Parathyroid adenoma (tissue), 2 donors: ENCODE measurements around the gene LRRC46.

Experiments
- H2AFZ ChIP-seq: fragments of 300-600 bp; sonication (generic); one replicate; pipeline ENCODE4 v1.7.0; 2017; ENCODE audit warnings: antibody characterized with exemption, mild to moderate bottlenecking
- H3K27ac ChIP-seq: fragments of 300-600 bp; sonication (generic); one replicate; pipeline ENCODE4 v1.7.0; 2017
- H3K27me3 ChIP-seq: fragments of 300-600 bp; sonication (generic); one replicate; pipeline ENCODE4 v1.7.0; 2017; ENCODE audit warnings: low read length; ENCODE audit not compliant: control insufficient read depth, insufficient read depth
- H3K36me3 ChIP-seq: fragments of 300-600 bp; sonication (generic); one replicate; pipeline ENCODE4 v1.7.0; 2017; ENCODE audit warnings: low read length; ENCODE audit not compliant: control insufficient read depth, insufficient read depth
- H3K4me1 ChIP-seq: fragments of 300-600 bp; sonication (generic); one replicate; pipeline ENCODE4 v1.7.0; 2017; ENCODE audit warnings: control low read depth
- H3K4me2 ChIP-seq: fragments of 300-600 bp; sonication (generic); one replicate; pipeline ENCODE4 v1.7.0; 2017; ENCODE audit warnings: low read length
- H3K4me3 ChIP-seq: fragments of 300-600 bp; sonication (generic); one replicate; pipeline ENCODE4 v1.7.0; 2017; ENCODE audit warnings: low read depth, low read length
- H3K79me2 ChIP-seq: fragments of 300-600 bp; sonication (generic); one replicate; pipeline ENCODE4 v1.7.0; 2017; ENCODE audit warnings: control low read depth
- H3K9ac ChIP-seq: fragments of 300-600 bp; sonication (generic); one replicate; pipeline ENCODE4 v1.7.0; 2017; ENCODE audit warnings: mild to moderate bottlenecking
- H3K9me3 ChIP-seq: fragments of 300-600 bp; sonication (generic); one replicate; pipeline ENCODE4 v1.7.0; 2017; ENCODE audit warnings: low read length; ENCODE audit not compliant: control insufficient read depth
- CTCF ChIP-seq: fragments of 300-600 bp; sonication (generic); IDR thresholded peaks from one replicate; pipeline ENCODE4 v1.7.0; 2017; ENCODE audit warnings: antibody characterized with exemption, mild to moderate bottlenecking
- donor health status: primary hyperparathyroidism.

LRRC46 gene

GRCh38 chr17:47882247-47882646 lies 50.8 kb downstream of the LRRC46 start:
- H3K79me2 ChIP-seq = no peaks in the 10 kb centered on the region
- peak overlapping the region; percentile 82 for H3K27ac ChIP-seq
- H3K9me3 ChIP-seq = no peaks in the 10 kb centered on the region
- no peak for TF ChIP-seq CTCF
- H2AFZ ChIP-seq = no peak overlapping the region
- H3K4me2 ChIP-seq = no peak overlapping the region
- H3K9ac ChIP-seq = no peak overlapping the region
- no peaks in the 10 kb centered on the region for H3K27me3 ChIP-seq
- no peaks in the 10 kb centered on the region for H3K36me3 ChIP-seq
- no peak overlapping the region for H3K4me3 ChIP-seq
- peaks cover 28% of the 10 kb centered on the region for H3K4me1 ChIP-seq

DNA sequence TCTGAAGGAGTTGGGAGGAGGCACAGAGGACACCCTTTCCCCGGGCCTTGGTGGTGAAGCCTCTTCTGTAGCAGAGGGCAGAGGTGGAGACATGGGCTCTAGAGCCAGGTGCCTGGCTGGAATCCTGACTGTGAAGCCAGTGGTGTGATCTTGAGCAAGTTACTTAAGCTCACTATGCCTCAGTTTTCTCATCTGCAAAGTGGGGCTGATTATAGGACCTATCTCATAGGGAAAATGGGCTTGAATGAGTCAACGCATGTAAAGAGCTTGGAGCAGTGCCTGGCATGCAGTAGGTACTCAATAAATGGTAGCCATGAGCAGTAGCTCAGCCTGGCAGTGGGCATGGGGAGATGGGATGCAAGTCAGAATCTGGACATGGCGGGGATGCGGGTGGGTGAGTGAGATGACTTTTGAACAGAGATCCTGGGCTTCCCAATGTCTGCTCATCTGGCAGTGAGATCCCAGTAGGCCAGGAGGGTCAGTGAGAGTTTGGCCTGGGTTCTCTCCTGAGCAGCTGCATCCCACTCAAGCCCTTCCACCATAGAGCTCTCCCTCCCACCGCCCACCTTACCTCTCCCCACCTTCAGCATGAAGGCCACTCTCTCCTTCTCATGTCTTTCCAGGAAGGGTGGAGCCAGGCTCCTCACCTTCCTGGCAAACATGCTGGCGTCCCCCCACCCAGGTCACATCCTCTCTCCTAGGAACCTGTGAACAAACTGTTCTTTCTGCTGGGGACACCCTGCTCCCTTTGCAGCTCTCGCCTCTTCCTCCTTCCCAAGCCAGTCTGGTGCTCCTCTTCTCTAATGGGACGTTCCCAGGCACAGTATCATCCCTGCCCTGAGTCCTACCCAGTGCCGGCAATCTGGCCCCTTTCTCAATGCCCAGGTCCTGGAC lies 51.5 kb downstream of the LRRC46 start:
- H3K4me2 ChIP-seq = no peak overlapping the region
- TF ChIP-seq CTCF = no peak
- peak overlapping the region; percentile 71 for H2AFZ ChIP-seq
- H3K9ac ChIP-seq = no peak overlapping the region
- no peaks in the 10 kb centered on the region for H3K79me2 ChIP-seq
- H3K4me3 ChIP-seq = no peak overlapping the region
- H3K4me1 ChIP-seq = peaks cover 28% of the 10 kb centered on the region
- H3K36me3 ChIP-seq = no peaks in the 10 kb centered on the region
- H3K9me3 ChIP-seq = no peaks in the 10 kb centered on the region
- H3K27ac ChIP-seq = peak overlapping the region; percentile 82
- no peaks in the 10 kb centered on the region for H3K27me3 ChIP-seq

DNA sequence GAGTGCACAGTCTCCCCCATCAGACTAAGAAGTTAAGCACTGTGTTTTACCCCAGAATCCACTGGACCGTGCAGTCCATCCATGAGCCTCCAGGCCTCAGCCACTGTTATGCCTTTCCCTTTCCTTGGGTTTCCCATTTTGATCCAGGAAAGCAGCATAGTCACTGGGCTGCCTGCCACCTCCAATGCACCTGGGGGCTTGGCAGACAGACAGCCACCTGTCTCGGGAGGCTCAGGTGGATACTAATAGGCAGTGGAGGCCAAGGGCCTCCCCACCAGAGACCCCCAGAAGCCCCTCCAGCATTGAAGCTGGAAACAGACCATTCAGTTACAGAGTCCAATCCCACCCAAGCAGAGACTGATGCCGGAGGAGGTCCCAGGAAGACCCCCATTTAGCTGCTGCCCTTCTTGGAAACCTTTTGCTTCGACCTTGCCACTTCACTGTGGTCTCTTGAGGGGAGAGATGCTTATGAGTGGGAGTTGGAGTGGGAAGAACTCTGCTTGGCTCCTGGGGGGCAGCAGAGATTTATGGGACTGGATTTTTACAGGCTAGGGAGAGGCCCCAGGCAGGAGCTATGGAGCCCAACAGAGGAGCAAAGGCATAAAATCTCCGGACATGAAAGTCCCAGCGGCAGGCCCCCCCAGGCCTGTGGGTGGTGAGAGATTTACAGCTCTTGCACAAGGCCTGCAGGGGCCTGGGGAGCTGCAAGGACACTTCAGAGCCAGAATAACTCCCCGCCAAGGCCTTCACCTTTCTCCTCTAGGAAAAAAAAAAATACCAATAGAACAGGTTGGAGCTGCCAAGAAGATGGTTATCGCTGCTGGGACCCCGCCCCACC lies 52.3 kb downstream of the LRRC46 start:
- no peak overlapping the region for H3K4me3 ChIP-seq
- no peaks in the 10 kb centered on the region for H3K36me3 ChIP-seq
- no peak overlapping the region for H3K9ac ChIP-seq
- H3K27ac ChIP-seq = peak overlapping the region; percentile 82
- no peak for TF ChIP-seq CTCF
- H3K4me1 ChIP-seq = peaks cover 28% of the 10 kb centered on the region
- H3K9me3 ChIP-seq = no peaks in the 10 kb centered on the region
- peak overlapping the region; percentile 71 for H2AFZ ChIP-seq
- H3K79me2 ChIP-seq = no peaks in the 10 kb centered on the region
- no peaks in the 10 kb centered on the region for H3K27me3 ChIP-seq
- H3K4me2 ChIP-seq = peak overlapping the region; percentile 29

GRCh38 chr17:47884427-47884740 lies 52.9 kb downstream of the LRRC46 start:
- H3K9ac ChIP-seq = no peak overlapping the region
- no peaks in the 10 kb centered on the region for H3K79me2 ChIP-seq
- no peaks in the 10 kb centered on the region for H3K9me3 ChIP-seq
- H3K36me3 ChIP-seq = no peaks in the 10 kb centered on the region
- H3K27ac ChIP-seq = peak overlapping the region; percentile 82
- peak overlapping the region; percentile 29 for H3K4me2 ChIP-seq
- H3K27me3 ChIP-seq = no peaks in the 10 kb centered on the region
- TF ChIP-seq CTCF = no peak
- H3K4me3 ChIP-seq = no peak overlapping the region
- peaks cover 28% of the 10 kb centered on the region for H3K4me1 ChIP-seq
- peak overlapping the region; percentile 71 for H2AFZ ChIP-seq
